ENCODE data around the gene LEP.

The LEP gene

GRCh38 chr7:128201067-128201689 is 39.9 kb upstream of the LEP start:
- no peak overlapping the region for H3K4me3 ChIP-seq (ENCODE audit: low read depth, low read length)
- no peak for DNase-seq (ENCODE audit: low read depth)
- no peak for TF ChIP-seq CTCF (IDR thresholded peaks at IDR 0.05; ENCODE audit: insufficient read depth, low read depth, low read length, missing control alignments)

DNA sequence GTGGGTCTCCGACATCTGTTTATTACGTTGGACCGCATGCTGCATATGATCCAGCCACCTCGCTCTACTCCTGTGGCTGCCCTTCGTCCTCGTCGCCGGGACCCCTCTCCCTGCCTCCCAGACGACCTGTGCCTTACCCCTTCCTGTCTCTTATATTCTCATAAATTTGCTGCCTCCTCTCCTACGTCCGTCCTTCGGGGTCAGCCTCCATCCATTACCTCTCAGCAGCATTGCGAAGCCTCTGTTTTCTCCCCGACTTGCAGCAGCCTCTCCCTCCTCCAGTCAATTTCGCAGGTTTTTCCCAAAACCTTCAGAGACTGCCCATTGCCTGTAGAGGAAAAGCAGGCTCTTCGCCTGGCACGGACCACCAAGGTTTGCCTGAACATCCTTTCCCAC is 39.4 kb upstream of the LEP start:
- TF ChIP-seq CTCF (IDR thresholded peaks at IDR 0.05; ENCODE audit: insufficient read depth, low read depth, low read length, missing control alignments) = no peak
- no peak for DNase-seq (ENCODE audit: low read depth)
- no peak overlapping the region for H3K4me3 ChIP-seq (ENCODE audit: low read depth, low read length)

DNA sequence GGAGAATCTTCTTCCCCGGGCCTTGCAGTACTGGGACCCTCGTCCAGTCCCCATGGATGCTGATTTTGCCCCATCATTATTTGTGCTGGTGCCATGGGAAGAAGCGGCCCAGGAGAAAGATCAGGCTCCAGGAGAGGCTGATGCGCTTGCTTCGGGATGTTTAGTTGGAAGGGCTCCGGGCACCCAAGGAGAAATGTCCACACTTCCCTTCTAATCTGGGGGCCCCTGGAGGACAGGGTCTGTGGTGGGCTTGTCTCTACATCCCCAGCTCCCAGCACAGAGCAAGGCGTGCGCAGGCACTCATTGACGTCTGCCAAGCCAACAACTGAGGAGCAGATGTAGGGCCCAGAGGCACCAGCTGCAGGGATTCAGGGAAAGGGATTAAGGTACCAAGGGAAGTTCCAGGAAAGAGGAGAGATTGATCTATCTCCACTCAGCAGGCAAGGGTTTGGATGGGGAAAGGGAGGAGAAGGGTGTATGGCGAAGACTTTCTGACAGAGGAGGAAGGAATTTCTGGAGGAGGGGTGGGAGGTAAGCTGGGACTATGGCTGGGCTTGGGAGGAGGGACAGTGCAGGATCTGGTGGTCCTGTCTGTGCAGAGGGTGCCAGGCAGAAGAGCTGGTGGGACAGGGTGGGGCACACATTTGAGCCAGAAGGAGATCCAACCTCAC is 38.7 kb upstream of the LEP start:
- H3K4me3 ChIP-seq (ENCODE audit: low read depth, low read length) = no peak overlapping the region
- no peak for DNase-seq (ENCODE audit: low read depth)
- TF ChIP-seq CTCF (IDR thresholded peaks at IDR 0.05; ENCODE audit: insufficient read depth, low read depth, low read length, missing control alignments) = no peak

DNA sequence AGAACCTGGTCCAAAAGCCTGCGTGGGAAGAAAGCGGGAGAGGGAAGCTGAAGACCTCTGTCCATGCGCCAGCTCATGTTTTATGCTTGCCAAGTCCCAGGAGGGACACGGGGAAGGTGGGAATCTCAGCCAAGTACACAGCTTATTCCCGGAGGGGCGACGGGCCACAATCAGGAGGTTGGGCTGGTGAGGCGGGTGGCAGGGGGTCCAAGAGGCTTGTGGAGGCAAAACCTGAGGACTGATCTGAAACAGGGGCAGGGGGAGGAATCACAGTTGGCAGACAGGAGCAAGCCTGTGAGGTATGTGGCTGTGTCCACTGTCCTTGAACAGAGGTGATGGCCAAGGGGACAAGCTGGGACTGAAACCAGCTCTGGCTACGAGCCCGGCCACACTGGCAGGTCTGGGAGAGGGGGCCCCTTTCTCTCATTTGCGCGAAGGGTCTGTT is 38.0 kb upstream of the LEP start:
- no peak for DNase-seq (ENCODE audit: low read depth)
- no peak overlapping the region for H3K4me3 ChIP-seq (ENCODE audit: low read depth, low read length)
- TF ChIP-seq CTCF (IDR thresholded peaks at IDR 0.05; ENCODE audit: insufficient read depth, low read depth, low read length, missing control alignments) = no peak

GRCh38 chr7:128203710-128204214 is 37.3 kb upstream of the LEP start:
- no peak for DNase-seq (ENCODE audit: low read depth)
- TF ChIP-seq CTCF (IDR thresholded peaks at IDR 0.05; ENCODE audit: insufficient read depth, low read depth, low read length, missing control alignments) = no peak
- H3K4me3 ChIP-seq (ENCODE audit: low read depth, low read length) = no peak overlapping the region

DNA sequence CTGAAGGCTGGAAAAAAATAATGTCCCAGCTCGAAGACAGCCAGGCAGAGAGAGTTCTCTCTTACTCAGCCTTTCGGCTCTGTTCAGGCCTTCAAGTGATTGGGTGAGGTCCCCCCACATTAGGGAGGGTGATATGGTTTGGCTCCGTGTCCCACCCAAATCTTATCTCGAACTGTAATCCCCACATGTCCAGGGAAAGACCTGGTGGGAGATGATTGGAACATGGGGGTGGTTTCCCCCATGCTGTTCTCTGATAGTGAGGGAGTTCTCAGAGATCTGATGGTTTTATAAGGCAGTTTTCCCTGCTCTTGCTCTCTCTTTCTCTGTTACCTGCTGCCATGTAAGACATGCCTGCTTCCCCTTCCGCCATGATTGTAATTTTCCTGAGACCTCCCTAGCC is 36.6 kb upstream of the LEP start:
- no peak overlapping the region for H3K4me3 ChIP-seq (ENCODE audit: low read depth, low read length)
- DNase-seq (ENCODE audit: low read depth) = no peak
- TF ChIP-seq CTCF (IDR thresholded peaks at IDR 0.05; ENCODE audit: insufficient read depth, low read depth, low read length, missing control alignments) = no peak

All from GM12865 (cell line).